Thyroid gland (tissue), 4 donors: Measurements from ENCODE around the gene SNCB. TPM values are rescaled to one million over a fixed set of nuclear protein-coding genes. Genes with fewer than 3 reads are reported as not detected.

Experiments used
- DNase-seq, 2 donors: peaks; one replicate each; pipeline ENCODE4 v3.0.0-alpha.2; 2019
- H3K27ac ChIP-seq, 3 donors: fragments of 200-600 bp; sonication (generic); 1 replicate in 2 of 3; 2 replicates in 1 of 3; pipeline ENCODE4 v1.5.1; 2016 to 2019; ENCODE audit warnings: mild to moderate bottlenecking in 1 of 3, moderate library complexity in 1 of 3
- H3K27me3 ChIP-seq: fragments of 200-600 bp; sonication (generic); one replicate; pipeline ENCODE4 v1.5.1; 2019
- H3K36me3 ChIP-seq, 2 donors: fragments of 200-600 bp; sonication (generic); one replicate each; pipeline ENCODE4 v1.5.1; 2016 to 2019
- H3K4me1 ChIP-seq, 2 donors: fragments of 200-600 bp; sonication (generic); one replicate each; pipeline ENCODE4 v1.5.1; 2017 to 2019
- H3K4me3 ChIP-seq, 3 donors: fragments of 200-600 bp; sonication (generic); replicated peaks in 1 of 3; 1 replicate in 2 of 3; 2 replicates in 1 of 3; pipeline ENCODE4 v1.5.1; 2016; ENCODE audit warnings: mild to moderate bottlenecking in 1 of 3
- H3K9me3 ChIP-seq: fragments of 200-600 bp; sonication (generic); one replicate; pipeline ENCODE4 v1.5.1; 2017
- CTCF ChIP-seq, 6 experiments: fragments of 200-600 bp in 3 of 6; fragments of 450-650 bp in 3 of 6; sonication (generic) in 3 of 6; IDR thresholded peaks; one replicate each; pipeline ENCODE4 v1.5.1; 2016 to 2019; ENCODE audit warnings: antibody characterized with exemption in 6 of 6, mild to moderate bottlenecking in 2 of 6, inconsistent platforms in 1 of 6, moderate library complexity in 1 of 6
- POLR2A ChIP-seq, 2 donors: fragments of 450-650 bp; IDR thresholded peaks; one replicate each; pipeline ENCODE4 v1.6.1; 2017; ENCODE audit warnings: antibody characterized with exemption in 2 of 2, mild to moderate bottlenecking in 2 of 2, moderate library complexity in 1 of 2
- WGBS, 2 donors: methylation state at CpG; one replicate each; pipeline ENCODE4 v1.1.5; 2017; 5-methylcytosine and 5-hydroxymethylcytosine counted together
- intact Hi-C: fragments of 100-400 bp; cut with DNase I; formaldehyde crosslinking; loops from one replicate; pipeline ENCODE4 v1.15.1; 2023
- total RNA-seq, 4 donors: library from RNA; depleted of rRNA; stranded (reverse); fragments of >200 nt; gene quantifications; one replicate each; pipeline ENCODE4 v1.2.3, GENCODE V29; 2016

The SNCB gene
- total RNA-seq, 4 donors from 2014 or later: not detected

GRCh38 chr5:176630681-176631222 is 418 bp upstream of the SNCB start:
- H3K27me3 ChIP-seq: peaks cover 22% of the 10 kb centered on the region
- intact Hi-C loops: no loop called here
- no peak overlapping the region for H3K4me3 ChIP-seq
- DNase-seq: no peak
- no peaks in the 10 kb centered on the region for H3K9me3 ChIP-seq
- no peak for TF ChIP-seq POLR2A (IDR thresholded peaks at IDR 0.05)
- TF ChIP-seq CTCF (IDR thresholded peaks at IDR 0.05): no peak
- no peak overlapping the region for H3K27ac ChIP-seq
- 8 to 10% methylated on average over 20 of the region's 20 CpGs for WGBS, 2 donors
- H3K4me1 ChIP-seq: peaks cover 3 to 15% of the 10 kb centered on the region in 2 donors
- H3K36me3 ChIP-seq: no peaks in the 10 kb centered on the region

- Histone ChIP-seq H3K4me1 (peaks cover 3 to 15% of the 10 kb centered on the region in 2 donors), H3K9me3 (no peaks in the 10 kb centered on the region), H3K4me3 (no peak overlapping the region), H3K36me3 (no peaks in the 10 kb centered on the region), H3K27me3 (peaks cover 22% of the 10 kb centered on the region), H3K27ac (no peak overlapping the region)
- DNase-seq: no peak
- intact Hi-C loops: no loop called here
- TF ChIP-seq CTCF (IDR thresholded peaks at IDR 0.05) (no peak), POLR2A (IDR thresholded peaks at IDR 0.05) (no peak)
- WGBS, 2 donors: 10% methylated on average over 23 of the region's 34 CpGs
Observed at GRCh38 chr5:176629317-176629852, 949 bp downstream of the SNCB start.

GRCh38 chr5:176628406-176629228 is 1.7 kb downstream of the SNCB start:
- no peak overlapping the region for H3K27ac ChIP-seq
- TF ChIP-seq CTCF (IDR thresholded peaks at IDR 0.05) (no peak), POLR2A (IDR thresholded peaks at IDR 0.05) (no peak)
- H3K27me3 ChIP-seq: peaks cover 22% of the 10 kb centered on the region
- 58 to 59% methylated on average over 13 of the region's 13 CpGs for WGBS, 2 donors
- no peaks in the 10 kb centered on the region for H3K9me3 ChIP-seq
- no peak overlapping the region for H3K4me3 ChIP-seq
- peaks cover 3 to 15% of the 10 kb centered on the region in 2 donors for H3K4me1 ChIP-seq
- H3K36me3 ChIP-seq: no peaks in the 10 kb centered on the region
- intact Hi-C loops: no loop called here
- no peak for DNase-seq

- 65 to 71% methylated on average over 5 of the region's 5 CpGs for WGBS, 2 donors
- no peaks in the 10 kb centered on the region for H3K9me3 ChIP-seq
- H3K36me3 ChIP-seq: no peaks in the 10 kb centered on the region
- peaks cover 3 to 15% of the 10 kb centered on the region in 2 donors for H3K4me1 ChIP-seq
- no peak overlapping the region for H3K27ac ChIP-seq
- intact Hi-C loops: no loop called here
- TF ChIP-seq CTCF (IDR thresholded peaks at IDR 0.05) (no peak), POLR2A (IDR thresholded peaks at IDR 0.05) (no peak)
- H3K4me3 ChIP-seq: no peak overlapping the region
- DNase-seq: no peak
- H3K27me3 ChIP-seq: peaks cover 22% of the 10 kb centered on the region
Observed at GRCh38 chr5:176627582-176627981, 2.8 kb downstream of the SNCB start.

- intact Hi-C loops: no loop called here
- TF ChIP-seq CTCF (IDR thresholded peaks at IDR 0.05) (no peak), POLR2A (IDR thresholded peaks at IDR 0.05) (no peak)
- DNase-seq: no peak
- Histone ChIP-seq H3K27me3 (peaks cover 22% of the 10 kb centered on the region), H3K4me3 (no peak overlapping the region), H3K4me1 (peaks cover 3 to 15% of the 10 kb centered on the region in 2 donors), H3K9me3 (no peaks in the 10 kb centered on the region), H3K36me3 (no peaks in the 10 kb centered on the region), H3K27ac (no peak overlapping the region)
- WGBS, 2 donors: 33 to 34% methylated on average over 7 of the region's 7 CpGs
Observed at GRCh38 chr5:176626876-176627236, 3.5 kb downstream of the SNCB start.
